ENCODE data around the gene CDS2.
"Not testable (repeated sequence)": the region's sequence is repeated elsewhere in the genome, so short reads cannot be mapped to it uniquely, and the experiment has no call there.

Gene CDS2

GRCh38 chr20:5126512-5127203 lies at the start of gene CDS2:
Gene CDS2, plus strand, starts transcription at chr20:5127008. Its CDS starts 85 bp downstream, at chr20:5127093.
- peak; percentile 100 for DNase-seq

DNA sequence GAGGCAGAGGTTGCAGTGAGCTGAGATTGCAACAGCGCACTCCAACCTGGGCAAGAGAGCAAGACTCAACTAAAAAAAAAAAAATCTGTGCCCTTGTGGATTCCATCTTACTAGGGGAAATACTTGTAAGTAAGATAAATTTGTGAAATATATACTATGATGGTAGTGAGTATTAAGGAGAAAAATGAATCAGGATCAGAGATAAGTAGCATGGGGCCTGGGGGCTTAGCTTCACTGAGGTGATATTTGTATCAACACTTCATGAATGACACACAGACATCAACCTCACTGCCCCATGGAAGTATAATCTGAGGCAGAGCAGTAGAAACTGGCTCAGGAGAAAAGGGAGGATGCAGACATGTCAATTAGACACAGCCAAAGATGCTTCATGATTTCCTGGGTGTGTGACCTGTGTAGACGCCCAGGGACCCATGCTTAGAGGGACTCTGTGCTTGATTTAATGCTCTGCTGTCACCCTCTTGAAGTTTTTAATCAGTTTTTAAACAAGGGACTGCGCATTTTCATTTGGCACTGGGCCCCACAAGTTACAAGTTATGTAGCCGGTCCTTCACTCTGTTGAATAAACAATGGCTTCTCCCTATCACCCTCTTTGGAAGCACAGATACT lies 48.9 kb upstream of the CDS2 start:
- peak; percentile 66 for DNase-seq

- DNase-seq = peak; percentile 81
Measured at GRCh38 chr20:5078399-5078958, 48.3 kb upstream of the CDS2 start.

DNA sequence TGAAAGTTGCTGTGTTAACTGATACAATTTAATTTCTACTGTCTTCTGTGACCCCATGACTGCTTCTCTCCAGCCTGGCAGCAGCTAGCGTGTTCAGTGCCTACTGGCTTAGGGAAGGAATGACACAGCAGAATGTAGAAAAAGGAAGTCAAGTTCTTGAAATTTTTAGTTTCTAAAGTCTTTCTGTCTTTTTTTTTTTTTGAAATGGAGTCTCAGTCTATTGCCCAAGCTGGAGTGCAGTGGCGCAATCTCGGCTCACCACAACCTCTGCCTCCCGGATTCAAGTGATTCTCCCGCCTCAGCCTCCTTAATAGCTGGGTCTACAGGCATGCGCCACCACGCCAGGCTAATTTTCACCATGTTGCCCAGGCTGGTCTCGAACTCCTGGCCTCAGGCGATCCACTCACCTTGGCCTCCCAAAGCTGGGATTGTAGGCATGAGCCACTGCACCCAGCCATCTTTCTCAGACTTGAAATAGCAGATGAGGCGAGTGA lies 46.4 kb upstream of the CDS2 start:
- DNase-seq = no peak

- no peak for DNase-seq
Measured at GRCh38 chr20:5085380-5085779, 41.4 kb upstream of the CDS2 start.

GRCh38 chr20:5088688-5089087 lies 38.1 kb upstream of the CDS2 start:
- no peak for DNase-seq

DNA sequence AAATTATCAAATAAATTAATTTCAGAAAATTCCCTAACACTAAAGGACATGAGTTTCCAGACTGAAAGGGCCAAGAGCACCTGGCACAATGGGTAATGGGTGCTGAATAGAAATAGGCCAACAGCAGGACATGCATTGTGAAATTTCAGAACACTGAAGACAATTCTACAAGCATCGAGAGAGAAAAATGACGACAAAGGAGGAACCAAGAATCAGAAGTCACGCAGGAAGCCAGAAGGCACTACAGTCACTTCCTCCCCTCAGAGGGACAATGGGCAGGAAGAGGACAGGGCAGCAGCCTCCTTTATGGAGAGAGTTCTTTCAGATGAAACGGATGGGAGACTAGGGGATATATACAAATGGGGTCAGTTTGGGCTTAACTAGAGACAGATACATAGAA lies 36.6 kb upstream of the CDS2 start:
- DNase-seq = no peak

DNA sequence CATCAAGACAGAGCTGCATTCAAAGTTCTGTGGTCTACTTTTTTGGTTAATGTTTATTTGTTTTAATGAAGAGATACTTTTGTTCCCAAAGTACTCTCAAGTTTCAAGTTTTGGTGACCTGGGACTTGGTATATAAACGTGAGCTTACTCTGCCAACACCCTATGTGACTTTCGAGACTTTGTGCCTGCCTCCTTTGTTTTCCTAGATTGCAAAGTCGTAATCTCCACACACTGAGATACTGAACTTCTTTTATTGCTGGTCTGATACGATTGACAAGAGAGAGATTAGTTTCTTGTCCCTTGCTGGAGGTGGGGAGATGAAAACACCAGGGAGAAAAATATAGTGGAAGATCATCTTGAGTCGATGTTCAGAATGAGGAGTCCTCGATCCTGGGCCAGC lies 34.9 kb upstream of the CDS2 start:
- DNase-seq = no peak

DNA sequence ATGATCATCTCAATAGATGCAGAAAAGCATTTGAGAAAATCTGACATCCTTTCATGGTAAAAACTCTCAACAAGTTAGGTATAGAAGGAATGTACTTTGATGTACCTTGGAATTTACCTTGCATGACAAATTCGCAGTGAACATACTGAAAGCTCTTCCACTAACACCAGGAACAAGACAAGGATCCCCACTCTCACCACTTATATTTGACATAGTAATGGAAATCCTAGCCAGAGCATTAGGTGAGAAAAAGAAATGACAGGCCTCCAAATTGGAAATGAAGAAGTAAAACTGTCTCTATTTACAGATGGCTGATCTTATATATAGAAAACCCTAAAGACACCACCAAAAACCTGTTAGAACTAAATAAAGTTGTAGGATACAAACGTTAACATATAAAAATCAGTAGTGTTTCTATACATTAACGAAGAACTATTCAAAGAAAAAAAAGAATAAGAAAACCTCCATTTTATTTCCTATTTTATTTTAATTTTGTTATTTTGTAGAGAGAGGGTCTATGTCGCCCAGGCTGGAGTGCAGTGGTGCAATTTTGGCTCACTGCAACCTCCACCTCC lies 34.0 kb upstream of the CDS2 start:
- DNase-seq = no peak

DNA sequence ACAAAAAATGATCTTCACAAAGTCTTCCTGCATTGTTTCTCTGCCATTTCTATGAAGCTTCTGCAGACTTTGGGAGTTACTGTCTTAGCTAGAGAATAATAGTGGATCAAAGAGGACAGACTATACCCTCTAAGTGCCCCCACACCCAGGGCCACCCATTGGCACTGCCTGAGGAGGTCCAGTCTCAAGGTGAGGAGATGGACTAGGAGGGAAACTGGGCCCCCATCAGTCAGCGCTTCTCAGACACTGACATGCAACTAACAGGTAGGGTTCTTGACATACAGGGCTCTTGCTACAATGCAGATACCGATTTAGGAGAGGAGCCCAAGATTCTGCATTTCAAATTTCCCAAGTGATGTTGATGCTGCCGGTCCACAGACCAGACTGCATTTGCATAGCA lies 31.4 kb upstream of the CDS2 start:
- DNase-seq = no peak

DNA sequence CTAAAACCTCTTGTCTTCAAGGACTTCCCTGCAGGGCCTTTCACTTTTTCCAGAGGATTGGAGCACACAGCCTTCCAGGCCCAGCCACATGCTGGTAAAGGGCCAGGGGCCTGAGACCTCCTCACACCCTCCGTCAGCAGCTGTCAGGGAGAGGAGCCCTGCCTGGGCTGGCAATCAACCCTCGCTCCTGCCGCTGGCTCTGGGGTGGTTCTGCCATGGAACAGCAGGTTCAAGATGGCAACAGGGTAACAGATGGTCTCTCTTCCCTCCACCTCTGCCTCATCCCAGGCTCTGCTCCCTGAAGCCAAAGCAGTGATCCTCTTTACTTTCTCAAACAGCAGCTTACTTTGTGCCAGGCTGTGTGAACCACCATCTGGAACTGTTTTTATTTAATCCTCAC lies 30.9 kb upstream of the CDS2 start:
- DNase-seq = no peak

DNA sequence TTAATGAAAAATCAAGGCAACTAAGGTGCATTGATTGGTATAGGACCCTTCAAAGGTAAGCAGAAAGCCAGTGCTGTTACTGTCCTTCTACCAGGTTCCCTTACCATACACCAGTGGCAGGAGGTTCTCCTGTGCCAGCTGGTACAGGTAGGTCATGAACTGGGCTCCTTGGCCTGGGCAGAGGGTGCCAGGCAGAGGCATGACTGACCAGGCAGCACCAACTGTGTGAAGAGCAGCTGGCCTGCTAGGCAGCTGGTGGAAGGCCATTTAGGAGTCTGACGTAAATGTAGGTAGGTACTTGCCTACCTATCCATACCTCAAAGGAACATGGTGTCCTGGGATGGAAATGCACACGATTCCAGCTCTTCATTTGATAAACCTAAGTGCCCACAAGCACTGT lies 30.3 kb upstream of the CDS2 start:
- DNase-seq = no peak

DNA sequence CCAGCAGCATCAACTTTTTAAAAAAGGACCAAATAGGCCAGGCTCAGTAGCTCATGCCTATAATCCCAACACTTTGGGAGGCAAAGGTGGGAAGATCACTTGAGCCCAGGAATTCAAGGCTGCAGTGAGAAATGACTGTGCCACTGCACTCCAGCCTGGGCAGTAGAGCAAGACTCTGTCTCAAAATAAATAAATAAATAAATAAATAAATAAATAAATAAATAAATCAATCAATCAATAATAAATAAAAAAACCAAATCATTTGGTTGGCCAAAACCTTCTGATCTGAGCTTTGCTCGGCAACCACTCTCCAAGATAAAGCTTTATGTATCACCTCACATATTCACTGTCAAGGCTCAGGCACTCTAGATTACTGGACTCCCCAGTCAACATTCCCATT lies 27.8 kb upstream of the CDS2 start:
- not testable (repeated sequence) for DNase-seq

- DNase-seq = not testable (repeated sequence)
Measured at GRCh38 chr20:5099909-5100308, 26.9 kb upstream of the CDS2 start.

DNA sequence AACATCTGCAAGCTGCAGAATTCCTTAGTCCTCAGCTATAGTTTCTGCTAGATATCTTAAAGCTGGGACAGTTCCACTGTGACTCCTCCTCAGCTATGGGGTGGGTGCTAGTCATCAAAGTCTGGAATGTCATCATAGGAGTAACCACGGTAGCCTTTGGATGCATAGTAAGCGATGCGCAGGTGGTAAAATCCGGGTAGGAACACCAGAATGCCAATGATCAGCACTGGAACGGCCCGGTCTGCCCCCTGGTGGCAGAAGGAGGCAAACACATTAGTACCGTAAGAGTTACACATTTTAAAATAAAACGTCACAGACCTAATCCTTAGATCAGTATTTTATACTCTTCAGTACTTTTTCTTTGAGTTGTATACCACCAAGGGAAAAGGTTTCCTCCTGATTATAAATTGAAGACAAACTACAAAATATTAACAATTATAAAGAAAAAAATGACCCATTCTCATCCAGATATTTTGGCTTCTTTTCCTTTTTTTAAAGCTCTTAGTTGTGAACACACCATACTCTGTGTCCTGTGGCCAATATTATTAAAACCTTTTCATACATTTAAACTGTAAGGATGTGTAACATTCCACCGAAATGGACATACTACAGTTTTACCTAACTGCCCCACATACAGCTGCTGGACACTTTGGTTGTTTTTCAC lies 26.0 kb upstream of the CDS2 start:
- DNase-seq = peak; percentile 90

DNA sequence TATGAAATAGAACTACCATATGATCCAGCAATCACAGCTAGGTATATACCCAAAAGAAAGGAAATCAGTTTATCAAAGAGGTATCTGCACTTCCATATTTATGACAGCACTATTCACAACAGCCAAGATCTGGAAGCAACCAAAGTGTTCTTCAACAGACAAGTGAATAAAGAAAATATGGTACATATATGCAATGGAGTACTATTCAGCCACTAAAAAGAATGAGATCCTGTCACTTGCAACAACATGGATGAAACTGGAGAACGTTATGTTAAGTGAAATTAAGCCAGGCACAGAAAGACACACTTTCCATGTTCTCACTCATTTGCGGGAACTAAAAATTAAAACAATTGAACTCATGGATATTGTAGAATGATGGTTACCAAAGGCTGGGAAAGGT lies 22.3 kb upstream of the CDS2 start:
- DNase-seq = no peak

- no peak for DNase-seq
Measured at GRCh38 chr20:5109276-5109675, 17.5 kb upstream of the CDS2 start.

- DNase-seq = no peak
Measured at GRCh38 chr20:5113615-5113986, 13.2 kb upstream of the CDS2 start.

DNA sequence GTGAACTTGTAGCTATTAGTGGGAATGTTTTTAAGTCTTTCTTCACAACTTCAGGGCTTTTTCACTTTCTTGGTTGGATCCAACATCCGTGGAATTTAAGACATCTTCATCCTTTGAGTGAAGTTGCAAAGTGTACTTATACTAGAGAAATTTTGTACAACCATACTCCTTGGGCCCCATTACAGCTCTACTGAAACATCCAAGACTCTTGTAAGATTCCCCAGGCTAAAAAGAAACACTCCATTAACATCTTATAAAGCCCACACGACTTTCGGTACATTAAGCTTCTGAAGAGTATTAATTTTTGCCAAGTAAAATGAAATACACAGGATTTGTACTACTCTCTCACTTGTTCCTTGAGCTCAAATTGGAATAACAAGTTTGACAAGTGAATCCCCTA lies 12.4 kb upstream of the CDS2 start:
- no peak for DNase-seq

- DNase-seq = no peak
Measured at GRCh38 chr20:5116875-5117274, 9.9 kb upstream of the CDS2 start.

DNA sequence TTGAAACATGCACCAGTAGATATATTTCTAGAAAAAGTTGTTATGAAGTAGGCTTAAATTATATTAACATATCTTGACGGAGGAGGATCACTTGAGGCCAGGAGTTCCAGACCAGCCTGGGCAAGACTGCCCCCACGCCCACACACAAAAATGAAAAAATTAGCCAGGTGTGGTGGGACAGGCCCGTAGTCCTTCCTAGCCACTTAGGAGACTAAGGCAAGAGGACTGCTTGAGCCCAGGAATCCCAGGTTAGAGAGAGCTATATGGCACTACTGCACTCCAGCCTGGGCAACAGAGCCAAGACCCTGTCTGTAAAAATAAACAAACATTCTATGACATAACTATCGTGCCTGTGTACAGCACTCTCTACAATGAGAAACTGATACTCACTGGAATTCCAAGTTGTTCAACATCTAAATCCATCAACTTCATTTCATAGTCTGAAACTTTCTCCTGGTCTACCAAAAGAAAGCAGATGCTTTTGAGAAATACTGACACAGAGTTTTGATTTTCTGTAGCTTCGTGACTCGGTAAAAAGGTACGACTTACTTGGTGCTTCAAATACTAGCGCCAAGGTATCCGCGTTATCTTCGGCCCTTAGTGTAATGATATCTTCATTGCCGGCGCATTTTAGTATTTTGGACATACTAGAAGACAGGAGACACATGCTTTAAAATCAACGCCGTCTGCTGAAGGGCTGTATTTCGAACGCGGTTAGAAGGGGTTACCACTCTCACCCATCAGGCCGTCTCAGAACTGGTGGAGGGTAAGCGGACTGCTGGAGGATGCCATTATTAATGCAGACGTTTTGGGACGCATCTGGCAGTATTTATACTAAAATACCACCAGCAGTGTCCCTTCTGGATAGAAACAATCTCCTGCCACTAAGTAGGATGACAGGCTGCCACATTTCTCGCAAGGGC lies 8.3 kb upstream of the CDS2 start:
- no peak for DNase-seq

DNA sequence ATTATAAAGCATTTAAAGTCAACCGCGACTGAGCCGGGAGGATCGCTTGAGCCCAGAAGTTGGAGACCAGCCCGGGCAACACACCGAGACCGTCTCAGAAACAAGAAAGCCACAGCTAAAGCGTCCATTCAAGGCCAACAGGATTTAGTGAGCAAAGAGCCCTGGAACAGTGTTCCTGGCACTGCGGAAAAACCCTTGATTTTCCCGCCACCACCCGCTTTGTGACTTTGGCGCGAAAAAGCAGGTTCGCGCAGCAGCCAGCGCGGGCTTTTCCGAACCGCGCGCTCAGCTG lies 7.7 kb upstream of the CDS2 start:
- no peak for DNase-seq
